GM04504 (cell line): ENCODE results near the gene PGPEP1.
A peak's percentile ranks its signal among the peaks of the same experiment; 100 is the strongest.
"Not testable (repeated sequence)": the region's sequence is repeated elsewhere in the genome, so short reads cannot be mapped to it uniquely, and the experiment has no call there.

Source experiments
- DNase-seq: peaks from one replicate; pipeline ENCODE4 v3.0.0-alpha.2; 2012; ENCODE audit warnings: low read depth

PGPEP1 gene

GRCh38 chr19:18364826-18365528 is 24.6 kb downstream of the PGPEP1 start:
- peak; percentile 95 for DNase-seq

- DNase-seq = no peak
Measured at GRCh38 chr19:18366021-18366435, 25.6 kb downstream of the PGPEP1 start.

GRCh38 chr19:18368504-18369222 is 28.3 kb downstream of the PGPEP1 start:
- no peak for DNase-seq

GRCh38 chr19:18373407-18373891 is 33.1 kb downstream of the PGPEP1 start:
- no peak for DNase-seq

GRCh38 chr19:18373892-18374629 is 33.7 kb downstream of the PGPEP1 start:
- DNase-seq = peak; percentile 93

GRCh38 chr19:18377026-18377425 is 36.6 kb downstream of the PGPEP1 start:
- DNase-seq = no peak

GRCh38 chr19:18379803-18380747 is 39.7 kb downstream of the PGPEP1 start:
- DNase-seq = peak; percentile 95

- no peak for DNase-seq
Measured at GRCh38 chr19:18380843-18381242, 40.4 kb downstream of the PGPEP1 start.

- DNase-seq = not testable (repeated sequence)
Measured at GRCh38 chr19:18383622-18384021, 43.2 kb downstream of the PGPEP1 start.

- DNase-seq = no peak
Measured at GRCh38 chr19:18384775-18385174, 44.4 kb downstream of the PGPEP1 start.

- no peak for DNase-seq
Measured at GRCh38 chr19:18385359-18385674, 44.9 kb downstream of the PGPEP1 start.

- peak; percentile 92 for DNase-seq
Measured at GRCh38 chr19:18385675-18386542, 45.5 kb downstream of the PGPEP1 start, which contains the start of gene GDF15. TSS of gene GDF15 (plus strand) at chr19:18386158. CDS start at chr19:18386190, 32 bp downstream.

- DNase-seq = peak; percentile 47
Measured at GRCh38 chr19:18386543-18387271, 46.3 kb downstream of the PGPEP1 start.

- DNase-seq = no peak
Measured at GRCh38 chr19:18388100-18388959, 47.9 kb downstream of the PGPEP1 start.

GRCh38 chr19:18388960-18389725 is 48.7 kb downstream of the PGPEP1 start:
- DNase-seq = no peak

- no peak for DNase-seq
Measured at GRCh38 chr19:18389726-18390064, 49.3 kb downstream of the PGPEP1 start.

- DNase-seq = no peak
Measured at GRCh38 chr19:18390065-18390907, 49.9 kb downstream of the PGPEP1 start.
